Ectodermal cell (in vitro differentiated cells): ENCODE measurements around the gene DCDC2.
"Not testable (repeated sequence)": the region's sequence is repeated elsewhere in the genome, so short reads cannot be mapped to it uniquely, and the experiment has no call there.

Source experiments
- H3K27ac ChIP-seq: 2 replicates; pipeline ENCODE4 v1.7.0; 2013; ENCODE audit warnings: mild to moderate bottlenecking, low read depth, low read length; ENCODE audit not compliant: insufficient read depth, poor library complexity, severe bottlenecking
- H3K27me3 ChIP-seq: 2 replicates; pipeline ENCODE4 v1.7.0; 2013; ENCODE audit warnings: mild to moderate bottlenecking, low read length; ENCODE audit not compliant: insufficient read depth, control insufficient read depth, poor library complexity, severe bottlenecking
- H3K36me3 ChIP-seq: one replicate; pipeline ENCODE4 v1.7.0; 2013; ENCODE audit warnings: low read length; ENCODE audit not compliant: control insufficient read depth, insufficient read depth
- H3K4me1 ChIP-seq: one replicate; pipeline ENCODE4 v1.7.0; 2013; ENCODE audit warnings: low read length; ENCODE audit not compliant: control insufficient read depth, insufficient read depth
- H3K4me3 ChIP-seq: 2 replicates; pipeline ENCODE4 v1.7.0; 2013; ENCODE audit warnings: low read depth, low read length, control low read depth; ENCODE audit not compliant: insufficient read depth
- H3K9me3 ChIP-seq: 2 replicates; pipeline ENCODE4 v1.7.0; 2013; ENCODE audit warnings: mild to moderate bottlenecking, low read length, moderate library complexity; ENCODE audit not compliant: control insufficient read depth
- WGBS, 2 experiments: methylation state at CpG; one replicate each; pipeline ENCODE4 v1.1.7; 2013; ENCODE audit warnings: missing lambda C conversion rate in 2 of 2; 5-methylcytosine and 5-hydroxymethylcytosine counted together

Gene DCDC2

GRCh38 chr6:24306038-24306437 is 51.8 kb downstream of the DCDC2 start:
- Histone ChIP-seq H3K4me1 (no peaks in the 10 kb centered on the region), H3K4me3 (no peak overlapping the region), H3K9me3 (no peaks in the 10 kb centered on the region), H3K27ac (no peak overlapping the region), H3K36me3 (no peaks in the 10 kb centered on the region), H3K27me3 (no peaks in the 10 kb centered on the region)
- WGBS, 2 experiments, result 93 to 98% methylated on average over 4 of the region's 4 CpGs

GRCh38 chr6:24296944-24297343 is 60.9 kb downstream of the DCDC2 start:
- H3K9me3 ChIP-seq, result no peaks in the 10 kb centered on the region
- no peaks in the 10 kb centered on the region for H3K4me1 ChIP-seq
- WGBS, 2 experiments, result 80 to 100% methylated on average over 1 of the region's 1 CpG
- no peak overlapping the region for H3K4me3 ChIP-seq
- H3K27ac ChIP-seq, result no peak overlapping the region
- no peaks in the 10 kb centered on the region for H3K27me3 ChIP-seq
- H3K36me3 ChIP-seq, result no peaks in the 10 kb centered on the region

- not testable (repeated sequence) for H3K36me3 ChIP-seq, H3K4me3 ChIP-seq, H3K9me3 ChIP-seq, H3K4me1 ChIP-seq, H3K27me3 ChIP-seq, H3K27ac ChIP-seq
- WGBS, 2 experiments, result 90 to 92% methylated on average over 2 of the region's 2 CpGs
Observed at GRCh38 chr6:24293852-24294251, 64.0 kb downstream of the DCDC2 start.

- WGBS, 2 experiments, result 89 to 92% methylated on average over 5 of the region's 5 CpGs
- Histone ChIP-seq H3K27me3 (no peaks in the 10 kb centered on the region), H3K4me1 (no peaks in the 10 kb centered on the region), H3K36me3 (no peaks in the 10 kb centered on the region), H3K4me3 (no peak overlapping the region), H3K27ac (no peak overlapping the region), H3K9me3 (no peaks in the 10 kb centered on the region)
Observed at GRCh38 chr6:24287239-24287638, 70.6 kb downstream of the DCDC2 start.

GRCh38 chr6:24284006-24284405 is 73.9 kb downstream of the DCDC2 start:
- Histone ChIP-seq H3K36me3 (no peaks in the 10 kb centered on the region), H3K9me3 (no peaks in the 10 kb centered on the region), H3K27me3 (no peaks in the 10 kb centered on the region), H3K27ac (no peak overlapping the region), H3K4me1 (no peaks in the 10 kb centered on the region), H3K4me3 (no peak overlapping the region)
- 86 to 92% methylated on average over 10 of the region's 10 CpGs for WGBS, 2 experiments

- no peak overlapping the region for H3K27ac ChIP-seq
- no peaks in the 10 kb centered on the region for H3K36me3 ChIP-seq
- no peaks in the 10 kb centered on the region for H3K9me3 ChIP-seq
- 27 to 34% methylated on average over 10 of the region's 10 CpGs for WGBS, 2 experiments
- H3K4me3 ChIP-seq, result peak overlapping the region; percentile 25
- H3K27me3 ChIP-seq, result no peaks in the 10 kb centered on the region
- no peaks in the 10 kb centered on the region for H3K4me1 ChIP-seq
Observed at GRCh38 chr6:24283043-24283985, 74.5 kb downstream of the DCDC2 start.

- Histone ChIP-seq H3K4me1 (no peaks in the 10 kb centered on the region), H3K9me3 (no peaks in the 10 kb centered on the region), H3K36me3 (no peaks in the 10 kb centered on the region), H3K27me3 (no peaks in the 10 kb centered on the region), H3K27ac (no peak overlapping the region), H3K4me3 (no peak overlapping the region)
- no CpG with 5 or more reads among the region's 1 CpG for WGBS, 2 experiments
Observed at GRCh38 chr6:24274441-24275083, 83.3 kb downstream of the DCDC2 start.

GRCh38 chr6:24273096-24273870 is 84.6 kb downstream of the DCDC2 start:
- H3K4me3 ChIP-seq, result no peak overlapping the region
- 77 to 82% methylated on average over 7 of the region's 7 CpGs for WGBS, 2 experiments
- no peaks in the 10 kb centered on the region for H3K9me3 ChIP-seq
- no peaks in the 10 kb centered on the region for H3K27me3 ChIP-seq
- no peaks in the 10 kb centered on the region for H3K4me1 ChIP-seq
- H3K36me3 ChIP-seq, result no peaks in the 10 kb centered on the region
- no peak overlapping the region for H3K27ac ChIP-seq

DNA sequence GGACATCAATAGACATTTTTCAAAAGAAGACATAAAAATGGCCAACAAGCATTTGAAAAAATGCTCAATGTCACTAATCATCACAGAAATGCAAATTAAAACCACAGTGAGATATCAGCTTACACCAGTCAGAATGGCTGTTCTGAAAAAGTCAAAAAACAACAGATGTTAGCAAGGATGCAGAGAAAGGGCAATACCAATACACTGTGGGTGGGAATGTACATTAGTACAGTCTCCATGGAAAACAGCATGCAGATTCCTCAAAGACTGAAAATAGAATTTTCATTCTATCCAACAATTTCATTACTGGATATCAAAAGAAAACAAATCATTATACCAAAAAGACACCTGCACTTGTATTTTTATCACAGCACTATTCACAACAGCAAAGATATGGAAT is 85.3 kb downstream of the DCDC2 start:
- H3K4me3 ChIP-seq, result no peak overlapping the region
- no peaks in the 10 kb centered on the region for H3K9me3 ChIP-seq
- no peak overlapping the region for H3K27ac ChIP-seq
- H3K36me3 ChIP-seq, result no peaks in the 10 kb centered on the region
- no peaks in the 10 kb centered on the region for H3K4me1 ChIP-seq
- no peaks in the 10 kb centered on the region for H3K27me3 ChIP-seq

- no CpG with 5 or more reads among the region's 1 CpG for WGBS, 2 experiments
- H3K9me3 ChIP-seq, result no peaks in the 10 kb centered on the region
- H3K36me3 ChIP-seq, result no peaks in the 10 kb centered on the region
- H3K27ac ChIP-seq, result no peak overlapping the region
- no peaks in the 10 kb centered on the region for H3K4me1 ChIP-seq
- H3K4me3 ChIP-seq, result no peak overlapping the region
- H3K27me3 ChIP-seq, result no peaks in the 10 kb centered on the region
Observed at GRCh38 chr6:24272148-24272547, 85.7 kb downstream of the DCDC2 start.
